Body of pancreas (tissue), 4 donors: ENCODE measurements around the gene PBX1.

Source experiments
- CTCF ChIP-seq, 7 experiments: fragments of 450-650 bp in 4 of 7; fragments of 200-600 bp in 3 of 7; sonication (generic) in 3 of 7; IDR thresholded peaks; one replicate each; pipeline ENCODE4 v1.5.1; 2016 to 2019; ENCODE audit warnings: antibody characterized with exemption in 7 of 7
- POLR2A ChIP-seq, 3 donors: fragments of 450-650 bp; IDR thresholded peaks; one replicate each; pipeline ENCODE4 v1.6.1; 2016; ENCODE audit warnings: antibody characterized with exemption in 3 of 3, mild to moderate bottlenecking in 2 of 3

- no peak for TF ChIP-seq POLR2A (IDR thresholded peaks at IDR 0.05)
- TF ChIP-seq CTCF (IDR thresholded peaks at IDR 0.05) = no peak
These were observed 141.7 kb downstream of the PBX1 start for GRCh38 chr1:164700683-164701082.
